ENCODE data around the gene TEX54. TPM values are rescaled to one million over a fixed set of nuclear protein-coding genes. Genes with fewer than 3 reads are reported as not detected.

The TEX54 gene
- total and polyA plus RNA-seq, 2 of the 13 experiments (the other 11 are each of a cell fraction or from before 2014, with no cell fraction given): not detected

- TF ChIP-seq CEBPZ (IDR thresholded peaks at IDR 0.05; ENCODE audit: low read length): no peak
- TF ChIP-seq ZNF775 (CRISPR knock-in tag; IDR thresholded peaks at IDR 0.05; ENCODE audit: borderline replicate concordance): no peak
- peak; percentile 79; the same call in 1 of the 2 replicates for TF ChIP-seq ZNF773 (CRISPR knock-in tag; IDR thresholded peaks at IDR 0.05; ENCODE audit: borderline replicate concordance)
- TF ChIP-seq ZNF224 (CRISPR knock-in tag; IDR thresholded peaks at IDR 0.05): peak; percentile 94; the same call in 1 of the 2 replicates
- TF ChIP-seq HBP1 (CRISPR knock-in tag; IDR thresholded peaks at IDR 0.05; ENCODE audit: low read depth): peak; percentile 93
- peak; percentile 71; the same call in 1 of the 2 replicates for TF ChIP-seq SPEN (CRISPR knock-in tag; IDR thresholded peaks at IDR 0.05; ENCODE audit: low read depth)
- peak; percentile 79; the same call in 1 of the 2 replicates for TF ChIP-seq ZNF589 (CRISPR knock-in tag; conservative IDR thresholded peaks at IDR 0.05)
- peak; percentile 99 for TF ChIP-seq NFKB2 (CRISPR knock-in tag; IDR thresholded peaks at IDR 0.05; ENCODE audit: borderline replicate concordance)
- no peak; the same call in 1 of the 2 replicates for TF ChIP-seq KLF15 (CRISPR knock-in tag; IDR thresholded peaks at IDR 0.05; ENCODE audit: borderline replicate concordance)
- peak; percentile 91 for TF ChIP-seq GATAD1 (CRISPR knock-in tag; IDR thresholded peaks at IDR 0.05)
- peak; percentile 94; the same call in 1 of the 2 replicates for TF ChIP-seq ZNF563 (CRISPR knock-in tag; IDR thresholded peaks at IDR 0.05)
- TF ChIP-seq ZNF230 (CRISPR knock-in tag; IDR thresholded peaks at IDR 0.05): 0 out of 2 replicates have a peak, but pooled peaks have one; percentile 35
- TF ChIP-seq ZNF414 (CRISPR knock-in tag; IDR thresholded peaks at IDR 0.05): no peak
- TF ChIP-seq TOE1 (CRISPR knock-in tag; IDR thresholded peaks at IDR 0.05): peak; percentile 90; the same call in 1 of the 2 replicates
- no peak for TF ChIP-seq TCF7L2 (IDR thresholded peaks at IDR 0.05; ENCODE audit: low read depth, low read length)
- TF ChIP-seq ZBTB43 (CRISPR knock-in tag; conservative IDR thresholded peaks at IDR 0.05): peak; percentile 95
- peak; percentile 97 for TF ChIP-seq TBX2 (CRISPR knock-in tag; IDR thresholded peaks at IDR 0.05; ENCODE audit: borderline replicate concordance)
- peak; percentile 68; the same call in 1 of the 2 replicates for TF ChIP-seq NR2C2 (CRISPR knock-in tag; IDR thresholded peaks at IDR 0.05; ENCODE audit: borderline replicate concordance)
- peak; percentile 95 for TF ChIP-seq ZNF138 (CRISPR knock-in tag; IDR thresholded peaks at IDR 0.05; ENCODE audit: low read depth)
- TF ChIP-seq ZFX (CRISPR knock-in tag; IDR thresholded peaks at IDR 0.05; ENCODE audit: low read depth): peak; percentile 57; the same call in 1 of the 2 replicates
Measured at GRCh38 chr11:62855571-62856332, 23.1 kb upstream of the TEX54 start (continued).
